MM.1S (cell line): ENCODE results near the gene MACROD1.

Experiments used
- CTCF ChIP-seq: fragments of 300-600 bp; sonication (generic); IDR thresholded peaks from 2 replicates; pipeline ENCODE4 v1.5.1; 2016; ENCODE audit warnings: antibody characterized with exemption, low read length, mixed read lengths
- EZH2 ChIP-seq: fragments of 300-600 bp; sonication (generic); optimal IDR thresholded peaks from 2 replicates; pipeline ENCODE3; 2017; ENCODE audit warnings: low read depth, mild to moderate bottlenecking, antibody characterized with exemption, low read length, mixed read lengths

GRCh38 chr11:64077607-64078006 is 88.3 kb downstream of the MACROD1 start:
- TF ChIP-seq CTCF: no peak
- no peak for TF ChIP-seq EZH2
